Endothelial cell of umbilical vein (primary cell): Measurements from ENCODE around the gene SMKR1. TPM values are rescaled to one million over a fixed set of nuclear protein-coding genes. Genes with fewer than 3 reads are reported as not detected.
"Not testable (repeated sequence)": the region's sequence is repeated elsewhere in the genome, so short reads cannot be mapped to it uniquely, and the experiment has no call there.

Source experiments
- BruUV-seq: library from RNA; stranded (reverse); fragments of 400-500 nt; replicated peaks from 2 replicates; lab custom pipeline; 2021; lab: Mats Ljungman, UMichigan
- CTCF ChIA-PET: fragments of 300-600, 350-600 bp; sonication (Branson Sonifier 250); formaldehyde crosslinking; loops from one replicate; lab custom pipeline; 2021; ENCODE audit warnings: antibody characterized with exemption, inconsistent platforms; lab: Charles Lee
- POLR2A ChIA-PET: fragments of 300-600, 350-600 bp; sonication (Branson Sonifier 250); formaldehyde crosslinking; loops from one replicate; lab custom pipeline; 2021; ENCODE audit warnings: antibody characterized with exemption, inconsistent platforms; lab: Charles Lee
- DNase-seq: peaks from one replicate; pipeline ENCODE4 v3.0.0-alpha.2; 2011; ENCODE audit warnings: low read depth, low spot score
- FAIRE-seq: peaks from 2 replicates; lab custom pipeline; 2011; peaks lifted over from hg19 to GRCh38; lab: Jason Lieb, UNC
- H2AFZ ChIP-seq: 2 replicates; pipeline ENCODE4 v1.6.0; 2012; ENCODE audit warnings: low read depth, low read length, control low read depth, inconsistent platforms
- H3K27ac ChIP-seq: 2 replicates; pipeline ENCODE4 v1.5.1; 2011; ENCODE audit warnings: low read depth, mild to moderate bottlenecking, control low read depth, low read length, moderate library complexity; ENCODE audit not compliant: insufficient read depth
- H3K27me3 ChIP-seq, 2 experiments: 2 replicates each; pipeline versions ENCODE4 v1.6.0 to v1.6.1; 2011; ENCODE audit warnings: low read length in 2 of 2, mixed read lengths in 1 of 2; ENCODE audit not compliant: control insufficient read depth in 2 of 2, insufficient read depth in 2 of 2
- H3K36me3 ChIP-seq, 2 experiments: 2 replicates in 1 of 2; 3 replicates in 1 of 2; pipeline ENCODE4 v1.5.1; 2011; ENCODE audit warnings: low read length in 2 of 2, mild to moderate bottlenecking in 1 of 2, moderate library complexity in 1 of 2; ENCODE audit not compliant: control insufficient read depth in 2 of 2, insufficient read depth in 2 of 2; ENCODE audit errors: extremely low read depth in 1 of 2
- H3K4me1 ChIP-seq: 3 replicates; pipeline ENCODE4 v1.5.1; 2011; ENCODE audit warnings: mild to moderate bottlenecking, low read length; ENCODE audit not compliant: control insufficient read depth, insufficient read depth; ENCODE audit errors: extremely low read depth
- H3K4me2 ChIP-seq: 2 replicates; pipeline ENCODE4 v1.6.1; 2011; ENCODE audit warnings: low read length, control low read depth, mixed read lengths; ENCODE audit not compliant: insufficient read depth
- H3K4me3 ChIP-seq, 3 experiments: fragments of 200-600 bp in 1 of 3; sonication (generic), shearing (Covaris generic) in 1 of 3; replicated peaks in 1 of 3; 2 replicates each; pipeline ENCODE4 v1.5.1; 2011 to 2016; ENCODE audit warnings: control low read depth in 3 of 3, low read length in 3 of 3, mild to moderate bottlenecking in 2 of 3, inconsistent platforms in 1 of 3, low read depth in 1 of 3, moderate library complexity in 1 of 3; ENCODE audit not compliant: insufficient read depth in 1 of 3
- H3K79me2 ChIP-seq: 2 replicates; pipeline ENCODE4 v1.6.0; 2012; ENCODE audit warnings: low read length, inconsistent platforms; ENCODE audit not compliant: control insufficient read depth, insufficient read depth
- H3K9ac ChIP-seq: replicated peaks from 2 replicates; pipeline ENCODE3; 2011; ENCODE audit warnings: low read length, control low read depth; ENCODE audit not compliant: insufficient read depth; ENCODE audit errors: extremely low read depth
- H3K9me1 ChIP-seq: replicated peaks from 3 replicates; pipeline ENCODE4 v1.6.0; 2011; ENCODE audit warnings: mild to moderate bottlenecking, low read length; ENCODE audit not compliant: control insufficient read depth, insufficient read depth; ENCODE audit errors: extremely low read depth
- H3K9me3 ChIP-seq: replicated peaks from 2 replicates; pipeline ENCODE4 v1.5.1; 2012; ENCODE audit warnings: low read length, inconsistent platforms; ENCODE audit not compliant: control insufficient read depth, insufficient read depth
- H4K20me1 ChIP-seq: replicated peaks from 2 replicates; pipeline ENCODE3; 2011; ENCODE audit warnings: mild to moderate bottlenecking, low read length; ENCODE audit not compliant: control insufficient read depth, insufficient read depth; ENCODE audit errors: extremely low read depth
- CTCF ChIP-seq, 2 donors: IDR thresholded peaks; 1 replicate in 1 of 2; 2 replicates in 1 of 2; pipeline ENCODE4 v1.5.1; 2011; ENCODE audit warnings: low read length in 2 of 2, mild to moderate bottlenecking in 2 of 2, moderate library complexity in 2 of 2, control low read depth in 1 of 2, inconsistent platforms in 1 of 2, low read depth in 1 of 2; ENCODE audit not compliant: insufficient read depth in 1 of 2; ENCODE audit errors: extremely low read depth in 1 of 2
- GATA2 ChIP-seq: IDR thresholded peaks from 2 replicates; pipeline ENCODE4 v1.7.0; 2011; ENCODE audit warnings: low read depth, mild to moderate bottlenecking, moderate library complexity, mixed read lengths, low read length; ENCODE audit not compliant: insufficient read length, insufficient read depth
- JUN ChIP-seq: IDR thresholded peaks from 2 replicates; pipeline ENCODE4 v1.6.1; 2011; ENCODE audit warnings: borderline replicate concordance, low read depth; ENCODE audit not compliant: insufficient read length, insufficient read depth
- MAX ChIP-seq: IDR thresholded peaks from 2 replicates; pipeline ENCODE4 v1.6.1; 2011; ENCODE audit not compliant: insufficient read depth, insufficient read length
- MYC ChIP-seq: IDR thresholded peaks from one replicate; pipeline ENCODE4 v1.6.1; 2011; ENCODE audit warnings: mild to moderate bottlenecking, low read depth, low read length
- POLR2A ChIP-seq: IDR thresholded peaks from 2 replicates; pipeline ENCODE4 v1.6.1; 2012; ENCODE audit warnings: low read depth, mild to moderate bottlenecking, control low read depth, low read length
- dilution Hi-C: fragments of 300-500 bp; cut with MboI; formaldehyde crosslinking; loops from one replicate; pipeline ENCODE4 v1.15.0; 2019; ENCODE audit warnings: low sequenced_read_pairs; ENCODE audit not compliant: extremely low pct_ligation_motif_present
- intact Hi-C: fragments of 100-400 bp; cut with micrococcal nuclease; formaldehyde crosslinking; loops from one replicate; pipeline ENCODE4 v1.10.0; 2022
- polyA plus RNA-seq, 4 experiments: library from polyadenylated mRNA; depleted of rRNA in 3 of 4; stranded (reverse) in 3 of 4; unstranded in 1 of 4; fragments of >200 nt; gene quantifications; 2 replicates each; pipeline versions ENCODE4 v1.2.1 to v1.2.3, GENCODE V29; 2011 to 2012; ENCODE audit warnings: missing spikeins in 1 of 4
- total RNA-seq: library from RNA; stranded (reverse); gene quantifications from 2 replicates; pipeline ENCODE4 v1.2.3, GENCODE V29; 2021

Gene SMKR1
- total and polyA plus RNA-seq, 2 donors (not counting 3 experiments of a cell fraction or from before 2014, with no cell fraction given) = 0.64 TPM; not detected in 1

GRCh38 chr7:129523924-129524323 is 21.6 kb downstream of the SMKR1 start:
- no peak overlapping the region for H3K4me3 ChIP-seq
- H3K4me1 ChIP-seq = no peaks in the 10 kb centered on the region
- no peaks in the 10 kb centered on the region for H3K79me2 ChIP-seq
- POLR2A ChIA-PET = no interaction called here
- H3K27me3 ChIP-seq = peaks cover 2 to 3% of the 10 kb centered on the region in 2 experiments
- H4K20me1 ChIP-seq = no peaks in the 10 kb centered on the region
- H2AFZ ChIP-seq = no peak overlapping the region
- CTCF ChIA-PET = no interaction called here
- no peak overlapping the region for H3K9ac ChIP-seq
- TF ChIP-seq MYC (no peak), CTCF (IDR thresholded peaks at IDR 0.05; ENCODE audit: extremely low read depth in 1 of 2, insufficient read depth in 1 of 2, low read depth in 1 of 2, low read length in 2 of 2) (no peak), GATA2 (no peak), MAX (no peak), JUN (no peak), POLR2A (no peak)
- FAIRE-seq (no peak), DNase-seq (no peak)
- no TSS peak for BruUV-seq
- dilution Hi-C loops = no loop called here
- no peaks in the 10 kb centered on the region for H3K9me1 ChIP-seq
- intact Hi-C loops = no loop called here
- no peaks in the 10 kb centered on the region for H3K36me3 ChIP-seq
- no peak overlapping the region for H3K27ac ChIP-seq
- no peak overlapping the region for H3K4me2 ChIP-seq
- no peaks in the 10 kb centered on the region for H3K9me3 ChIP-seq

- dilution Hi-C loops, intact Hi-C loops, H3K79me2 ChIP-seq, DNase-seq, H3K4me3 ChIP-seq, H3K36me3 ChIP-seq, FAIRE-seq, H3K9me1 ChIP-seq, H3K9me3 ChIP-seq, H4K20me1 ChIP-seq, H3K27me3 ChIP-seq, H3K27ac ChIP-seq, H3K9ac ChIP-seq, H2AFZ ChIP-seq, CTCF ChIA-PET, BruUV-seq, H3K4me1 ChIP-seq, H3K4me2 ChIP-seq: not testable (repeated sequence)
- POLR2A ChIA-PET = interaction anchor here (0.7 kb wide), 1 partner anchor 266 kb away, joined by 5 read pairs; no protein-coding TSS in a partner anchor
Measured at GRCh38 chr7:129524405-129524804, 22.1 kb downstream of the SMKR1 start.
